ENCODE measurements around the gene FRMD4B. TPM values are rescaled to one million over a fixed set of nuclear protein-coding genes. Genes with fewer than 3 reads are reported as not detected.

FRMD4B gene
- total RNA-seq, 1 donor, result 76.5 TPM

DNA sequence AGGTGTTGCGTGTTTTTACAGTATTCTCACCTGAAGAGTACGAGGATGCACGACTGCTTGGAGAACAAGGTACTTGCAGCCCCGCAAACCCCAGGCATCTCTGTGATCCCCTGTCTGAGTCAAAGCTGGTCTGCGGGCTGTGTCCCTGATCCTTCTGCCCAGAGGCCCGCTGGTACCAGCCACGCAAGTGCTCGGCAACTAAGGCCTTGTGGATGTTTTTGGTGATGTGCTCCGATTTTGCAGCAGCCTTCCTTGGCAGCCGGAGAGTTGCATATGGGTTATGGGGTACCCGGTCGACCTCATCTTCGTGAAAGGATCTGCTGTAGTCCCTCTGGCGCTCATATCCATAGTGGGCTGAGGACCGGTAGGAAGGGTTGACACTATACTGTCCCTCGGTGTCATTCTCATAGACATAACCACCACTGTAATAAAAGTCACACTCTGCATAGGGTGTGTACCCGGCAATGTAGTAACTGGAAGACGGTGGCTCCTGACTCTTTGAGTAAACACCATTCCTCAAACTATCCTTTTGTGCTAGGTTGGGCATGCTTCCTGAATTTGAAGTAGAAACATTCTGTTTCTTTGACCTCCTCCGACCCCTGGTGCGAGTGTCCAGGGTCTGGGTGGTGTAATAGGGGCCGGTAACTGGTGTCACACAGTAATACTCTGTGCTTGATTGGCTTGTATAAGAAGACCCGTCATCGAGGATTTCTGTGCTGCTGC, 204.9 kb downstream of the FRMD4B start:
- no peak for DNase-seq (ENCODE audit: low read depth in 2 of 3, low spot score in 2 of 3)

DNA sequence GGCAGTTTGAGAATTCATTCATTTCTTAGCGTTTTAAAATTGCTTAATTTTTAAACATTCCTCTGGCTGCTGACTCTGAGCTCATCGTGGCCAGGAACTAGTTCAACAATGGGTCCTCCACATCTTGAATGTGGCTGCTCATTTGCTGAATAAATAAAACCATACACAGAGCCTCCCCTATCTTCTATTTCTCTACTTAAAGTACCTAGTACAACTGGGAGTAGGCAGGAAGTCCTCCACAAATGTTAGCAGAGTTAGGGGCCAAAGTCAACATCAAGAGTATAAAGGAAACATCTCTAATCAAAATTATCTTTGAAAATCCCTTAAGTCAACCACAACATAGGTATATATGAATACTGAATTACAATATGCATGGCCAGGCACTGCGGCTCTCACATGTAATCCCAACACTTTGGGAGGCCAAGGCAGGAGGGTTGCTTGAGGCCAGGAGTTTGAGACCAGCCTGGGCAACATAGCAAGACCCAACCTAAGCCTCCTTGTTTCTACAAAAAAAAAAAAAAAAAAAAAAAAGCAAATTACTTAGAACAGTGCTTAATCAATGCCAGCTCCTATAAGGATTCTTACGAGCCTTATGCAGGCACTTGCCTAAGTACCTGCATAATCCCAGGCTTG, 206.0 kb downstream of the FRMD4B start:
- DNase-seq (ENCODE audit: low read depth in 2 of 3, low spot score in 2 of 3), result no peak

DNA sequence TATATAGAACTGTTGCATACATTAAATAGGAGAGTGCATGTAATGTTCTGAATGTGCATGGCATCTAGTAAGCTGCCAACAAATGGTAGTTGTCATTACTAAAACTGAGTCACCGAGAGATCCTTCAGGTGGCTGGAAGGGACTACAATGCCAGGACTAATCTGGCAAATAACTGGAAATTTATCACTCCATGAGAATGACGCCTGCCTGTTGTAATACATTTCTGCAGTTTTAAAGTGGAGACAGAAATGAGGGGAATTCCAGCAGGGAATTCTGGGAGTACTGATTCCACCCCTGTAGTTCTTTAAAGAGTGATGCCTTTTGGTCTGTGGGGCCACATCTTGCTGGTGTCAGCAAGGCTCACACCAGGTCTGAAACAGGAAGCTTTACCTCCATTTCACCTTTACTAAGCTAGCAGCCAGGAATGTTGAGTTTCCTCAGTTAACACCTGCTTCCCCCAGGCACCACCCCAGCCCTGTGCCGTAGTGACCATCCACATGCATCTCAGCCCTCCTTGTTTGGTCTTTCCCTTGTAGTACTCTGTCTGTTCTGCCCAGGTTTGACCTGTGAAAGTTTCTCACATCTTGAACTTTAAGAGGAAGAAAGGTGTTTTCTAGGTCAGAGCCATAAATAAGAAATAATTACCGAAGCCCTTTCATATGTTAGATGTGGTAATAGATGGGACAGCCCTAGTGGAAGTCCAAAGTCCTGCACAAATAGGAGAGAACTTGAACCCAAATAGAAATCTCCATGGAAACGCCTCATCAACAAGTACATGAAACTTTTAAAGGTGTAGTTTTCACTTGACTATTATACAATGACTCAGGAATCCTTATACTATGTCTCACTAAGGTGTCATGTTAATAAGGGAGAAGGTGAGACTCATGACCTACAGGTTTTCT, 206.8 kb downstream of the FRMD4B start:
- no peak for DNase-seq (ENCODE audit: low read depth in 2 of 3, low spot score in 2 of 3)

GRCh38 chr3:69178082-69178481, 207.8 kb downstream of the FRMD4B start:
- DNase-seq (ENCODE audit: low read depth in 2 of 3, low spot score in 2 of 3), result no peak

DNA sequence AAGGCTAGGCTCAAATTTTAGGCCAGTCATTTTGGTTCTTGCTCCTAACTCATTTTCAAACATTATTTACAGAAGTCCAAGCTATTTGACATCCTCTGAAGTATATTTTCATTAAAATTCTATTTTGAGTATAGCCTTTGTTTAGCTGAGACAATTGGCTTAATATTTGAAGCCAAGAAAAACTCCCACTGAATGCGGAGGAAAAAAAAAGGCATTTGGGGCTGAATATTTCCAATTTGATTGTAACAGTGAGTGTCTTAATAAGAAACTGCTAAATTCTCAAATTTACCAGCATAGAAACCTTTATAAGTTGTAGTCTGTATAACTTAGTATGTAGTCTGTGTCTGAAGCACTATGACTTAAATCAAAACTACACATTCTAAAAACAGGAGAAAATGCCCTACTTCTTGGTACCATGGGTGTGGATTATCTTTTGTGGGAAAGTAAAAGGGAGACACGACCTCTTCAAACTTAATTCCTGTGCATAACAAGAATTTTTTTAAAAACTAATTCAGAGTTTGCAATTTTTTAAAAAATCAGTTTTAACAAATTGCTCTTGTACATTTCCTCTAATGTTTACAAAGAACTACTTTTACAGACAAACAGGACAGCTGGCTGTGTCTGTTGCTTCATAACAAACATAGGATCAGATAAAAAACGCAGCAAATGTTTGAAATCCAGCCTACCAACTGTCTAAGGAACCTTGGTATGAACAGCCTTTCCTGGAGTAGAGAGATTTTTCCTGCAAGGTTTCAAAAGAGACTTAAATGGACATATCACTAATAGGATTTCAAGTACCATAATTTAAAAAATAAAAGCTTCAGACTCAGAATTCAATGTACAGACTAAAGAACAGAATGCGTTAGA, 210.8 kb downstream of the FRMD4B start:
- DNase-seq (ENCODE audit: low read depth in 2 of 3, low spot score in 2 of 3), result no peak

GRCh38 chr3:69174445-69174844, 211.4 kb downstream of the FRMD4B start:
- DNase-seq (ENCODE audit: low read depth in 2 of 3, low spot score in 2 of 3), result no peak

- no peak for DNase-seq (ENCODE audit: low read depth in 2 of 3, low spot score in 2 of 3)
Observed at GRCh38 chr3:69172058-69172457, 213.8 kb downstream of the FRMD4B start.

DNA sequence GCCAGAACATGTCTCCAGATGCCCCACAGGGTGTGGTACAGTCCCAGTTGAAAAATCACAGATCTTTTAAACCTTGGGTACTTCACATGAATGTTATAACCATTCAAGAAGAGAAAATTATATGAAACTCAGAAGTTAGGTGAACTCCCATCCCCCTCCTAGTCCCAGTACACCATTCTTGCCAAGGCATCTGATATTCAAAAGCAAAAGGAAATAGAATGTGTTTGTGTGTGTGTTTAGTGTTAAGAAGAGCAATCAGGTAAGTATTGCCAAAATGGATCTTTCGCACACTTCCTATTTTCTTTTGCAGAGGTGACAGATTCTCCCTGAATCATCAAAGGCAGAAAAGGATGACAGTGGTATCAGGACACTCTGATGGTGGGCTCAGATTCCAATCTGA, 219.4 kb downstream of the FRMD4B start:
- no peak for DNase-seq (ENCODE audit: low read depth in 2 of 3, low spot score in 2 of 3)

DNA sequence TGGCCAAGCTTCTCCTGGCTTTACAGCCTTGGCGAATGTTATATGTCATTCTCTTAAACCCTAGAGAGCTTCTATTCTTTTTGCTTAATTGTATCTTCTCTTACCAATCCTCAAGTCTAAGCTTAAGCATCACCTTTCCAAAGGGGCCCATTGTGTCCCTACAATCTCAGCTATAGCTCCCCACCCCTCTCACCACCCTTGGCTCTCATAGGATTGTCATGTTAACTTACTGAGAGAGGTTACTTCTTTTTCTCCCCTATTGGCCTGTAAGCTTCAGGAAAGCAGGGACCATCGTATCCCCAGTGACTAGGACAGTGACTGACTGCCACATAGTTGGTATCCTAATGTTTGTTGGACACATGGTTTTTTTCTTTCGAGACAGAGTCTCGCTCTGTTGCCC, 220.1 kb downstream of the FRMD4B start:
- no peak for DNase-seq (ENCODE audit: low read depth in 2 of 3, low spot score in 2 of 3)

DNA sequence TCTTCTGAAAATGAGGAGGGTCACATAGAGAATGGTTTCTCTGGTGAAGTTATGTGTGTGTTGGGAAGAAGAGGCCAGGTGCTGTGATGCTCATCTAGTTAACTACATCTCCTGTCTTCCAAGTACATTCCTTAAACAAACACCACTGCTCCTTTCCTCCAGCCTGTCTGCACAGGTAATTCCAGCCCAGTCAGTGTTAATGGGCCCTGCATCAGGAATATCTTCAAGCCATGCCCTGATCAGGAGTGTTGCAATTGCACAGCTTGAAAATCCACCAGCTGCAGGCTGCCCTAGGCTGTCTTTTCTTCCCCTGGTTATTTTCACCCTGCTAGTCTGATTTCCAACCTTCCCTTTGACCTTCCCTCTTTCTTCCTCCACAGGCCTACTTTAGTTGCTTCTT, 221.6 kb downstream of the FRMD4B start:
- DNase-seq (ENCODE audit: low read depth in 2 of 3, low spot score in 2 of 3), result no peak

- no peak for DNase-seq (ENCODE audit: low read depth in 2 of 3, low spot score in 2 of 3)
Observed at GRCh38 chr3:69162308-69162980, 223.4 kb downstream of the FRMD4B start.

- peak; percentile 22 to 77 (median 29) for DNase-seq (ENCODE audit: low read depth in 2 of 3, low spot score in 2 of 3)
Observed at GRCh38 chr3:69161587-69162307, 224.1 kb downstream of the FRMD4B start.

DNA sequence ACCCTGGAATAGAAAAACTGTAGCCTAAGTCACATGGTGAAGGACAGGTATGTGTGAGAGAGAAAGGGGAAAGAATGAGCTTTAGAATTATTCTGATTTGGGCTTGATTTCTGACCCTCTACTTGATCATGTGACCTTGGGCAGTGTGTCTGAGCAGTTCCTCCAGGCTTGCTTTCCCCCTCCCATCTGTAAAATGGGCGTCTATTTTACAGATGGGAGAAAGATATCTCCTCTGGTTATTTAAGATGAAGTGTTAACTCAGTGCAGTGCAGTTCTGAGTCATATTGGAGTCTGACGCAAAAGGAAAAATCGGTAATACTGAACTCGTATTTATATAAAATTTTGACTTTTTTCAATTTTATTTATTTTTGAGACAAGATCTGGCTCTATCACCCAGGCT, 225.4 kb downstream of the FRMD4B start:
- no peak for DNase-seq (ENCODE audit: low read depth in 2 of 3, low spot score in 2 of 3)

- DNase-seq (ENCODE audit: low read depth in 2 of 3, low spot score in 2 of 3), result no peak
Observed at GRCh38 chr3:69160107-69160506, 225.8 kb downstream of the FRMD4B start.

DNA sequence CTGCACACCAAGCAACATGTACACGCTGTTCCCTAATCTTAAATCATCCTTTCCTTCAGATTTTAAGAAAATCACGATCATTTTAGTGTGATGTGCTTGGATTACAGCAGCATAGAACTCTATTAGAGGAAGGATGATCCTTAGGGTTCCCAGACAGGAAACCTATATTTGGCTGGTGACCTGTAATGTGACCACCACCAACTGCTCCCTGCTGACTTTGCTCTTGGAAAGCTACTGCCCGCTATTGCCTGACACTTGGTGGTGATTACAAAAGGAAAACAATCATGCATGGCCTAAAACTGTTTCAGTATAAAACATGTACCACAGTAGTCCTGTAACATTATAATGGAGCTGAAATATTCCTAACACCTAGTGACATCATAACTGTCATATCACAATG, 236.3 kb downstream of the FRMD4B start:
- no peak for DNase-seq (ENCODE audit: low read depth in 2 of 3, low spot score in 2 of 3)

GRCh38 chr3:69145688-69146087, 240.2 kb downstream of the FRMD4B start:
- no peak for DNase-seq (ENCODE audit: low read depth in 2 of 3, low spot score in 2 of 3)

GRCh38 chr3:69144631-69145245, 241.2 kb downstream of the FRMD4B start:
- peak in 2 of 3 donors; percentile 31 to 69 for DNase-seq (ENCODE audit: low read depth in 2 of 3, low spot score in 2 of 3)

- DNase-seq (ENCODE audit: low read depth in 2 of 3, low spot score in 2 of 3), result no peak
Observed at GRCh38 chr3:69143612-69144011, 242.3 kb downstream of the FRMD4B start.
